GM19328 (cell line): ENCODE data around the gene FSHB.
"Not testable (repeated sequence)": the region's sequence is repeated elsewhere in the genome, so short reads cannot be mapped to it uniquely, and the experiment has no call there.

Experiments used
- ATAC-seq: cut with Tn5 transposase; IDR thresholded peaks from one replicate; pipeline ENCODE4 v1.9.1; 2021; ENCODE audit warnings: mild to moderate bottlenecking, moderate library complexity; ENCODE audit not compliant: unreplicated experiment

Gene FSHB

GRCh38 chr11:30261821-30262220, 31.0 kb downstream of the FSHB start:
- no peak for ATAC-seq

DNA sequence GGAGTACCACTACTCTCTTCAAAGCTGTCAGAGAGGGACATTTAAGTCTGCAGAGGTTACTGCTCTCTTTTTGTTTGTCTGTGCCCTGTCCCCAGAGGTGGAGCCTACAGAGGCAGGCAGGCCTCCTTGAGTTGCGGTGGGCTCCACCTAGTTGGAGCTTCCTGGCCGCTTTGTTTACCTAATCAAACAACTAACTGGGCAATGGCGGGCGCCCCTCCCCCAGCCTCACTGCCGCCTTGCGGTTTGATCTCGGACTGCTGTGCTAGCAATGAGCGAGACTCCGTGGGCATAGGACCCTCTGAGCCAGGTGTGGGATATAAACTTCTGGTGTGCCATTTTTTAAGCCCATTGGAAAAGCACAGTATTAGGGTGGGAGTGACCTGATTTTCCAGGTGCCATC, 37.8 kb downstream of the FSHB start:
- ATAC-seq: not testable (repeated sequence)

DNA sequence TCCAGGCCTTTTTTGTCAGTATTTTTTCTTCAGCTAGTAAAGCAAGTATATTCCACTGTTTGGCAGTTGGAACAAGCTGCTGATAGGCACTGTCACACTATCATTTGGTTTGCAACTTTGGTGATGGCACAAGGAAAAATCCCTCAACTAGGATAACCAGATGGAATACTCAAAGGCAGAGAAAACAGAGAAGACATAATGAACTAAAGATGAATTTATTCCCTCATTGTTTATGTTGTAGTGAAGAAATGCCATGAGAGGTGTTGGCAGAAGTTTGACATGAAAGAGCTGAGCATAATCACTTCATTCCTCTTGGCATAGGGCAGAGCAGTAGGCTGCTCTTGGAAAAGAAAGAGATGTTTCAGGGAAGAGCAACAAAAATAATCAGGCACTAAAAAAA, 39.9 kb downstream of the FSHB start:
- ATAC-seq: no peak

GRCh38 chr11:30277176-30277575, 46.4 kb downstream of the FSHB start:
- ATAC-seq: no peak

DNA sequence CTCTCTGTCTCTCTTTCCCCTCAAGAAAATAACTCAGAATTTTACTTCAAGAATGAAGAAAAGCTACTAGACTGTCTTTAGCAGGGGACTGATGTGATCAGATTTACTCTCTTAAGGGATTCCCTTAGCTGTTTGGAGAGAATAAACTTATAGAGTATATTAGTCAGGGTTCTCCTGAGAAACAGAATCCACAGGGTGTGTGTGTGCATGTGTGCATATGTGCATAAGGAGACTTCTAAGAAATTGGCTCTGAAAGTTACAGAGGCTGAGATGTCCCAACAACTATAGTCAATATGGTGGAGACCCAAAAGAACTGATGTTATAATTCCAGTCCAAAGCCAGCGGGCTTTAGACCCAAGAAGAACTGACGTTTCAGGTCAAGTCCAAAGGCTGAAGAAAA, 49.0 kb downstream of the FSHB start:
- no peak for ATAC-seq

GRCh38 chr11:30281476-30282288, 50.9 kb downstream of the FSHB start:
- ATAC-seq: no peak

GRCh38 chr11:30282289-30282631, 51.4 kb downstream of the FSHB start:
- ATAC-seq: no peak
